SK-N-SH (cell line): ENCODE results near the gene GFPT1.

Experiments used
- TF ChIP-seq, protein P1 (sequence below): fragments of 200-600 bp; sonication (generic); IDR thresholded peaks from 2 replicates; pipeline ENCODE4 v1.6.1; 2017; ENCODE audit warnings: antibody characterized with exemption, mild to moderate bottlenecking, moderate library complexity
- TF ChIP-seq, protein P2 (sequence below): fragments of 150-350 bp; IDR thresholded peaks from 2 replicates; pipeline ENCODE4 v1.6.1; 2017; ENCODE audit warnings: antibody characterized with exemption, low read length, low read depth, borderline replicate concordance

DNA sequence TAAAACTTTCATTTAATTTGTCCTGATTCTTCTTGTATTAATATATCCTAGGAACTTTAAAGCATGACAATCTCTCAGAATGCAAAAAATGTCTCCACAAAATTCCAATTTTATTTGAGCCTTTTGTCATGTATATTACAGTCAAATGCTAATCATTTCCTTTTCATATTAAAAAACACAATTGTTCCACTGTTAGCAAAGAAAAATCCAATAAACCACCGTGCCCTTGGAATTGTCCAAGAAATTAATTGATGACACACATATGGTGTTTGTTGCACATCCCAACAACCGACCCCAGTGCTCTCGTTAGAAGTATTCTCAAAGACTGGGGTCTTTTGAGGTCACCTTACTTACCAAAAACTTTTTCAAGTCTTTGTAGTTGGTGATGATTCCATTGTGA is 28.1 kb downstream of the GFPT1 start:
- TF ChIP-seq, protein P1, sequence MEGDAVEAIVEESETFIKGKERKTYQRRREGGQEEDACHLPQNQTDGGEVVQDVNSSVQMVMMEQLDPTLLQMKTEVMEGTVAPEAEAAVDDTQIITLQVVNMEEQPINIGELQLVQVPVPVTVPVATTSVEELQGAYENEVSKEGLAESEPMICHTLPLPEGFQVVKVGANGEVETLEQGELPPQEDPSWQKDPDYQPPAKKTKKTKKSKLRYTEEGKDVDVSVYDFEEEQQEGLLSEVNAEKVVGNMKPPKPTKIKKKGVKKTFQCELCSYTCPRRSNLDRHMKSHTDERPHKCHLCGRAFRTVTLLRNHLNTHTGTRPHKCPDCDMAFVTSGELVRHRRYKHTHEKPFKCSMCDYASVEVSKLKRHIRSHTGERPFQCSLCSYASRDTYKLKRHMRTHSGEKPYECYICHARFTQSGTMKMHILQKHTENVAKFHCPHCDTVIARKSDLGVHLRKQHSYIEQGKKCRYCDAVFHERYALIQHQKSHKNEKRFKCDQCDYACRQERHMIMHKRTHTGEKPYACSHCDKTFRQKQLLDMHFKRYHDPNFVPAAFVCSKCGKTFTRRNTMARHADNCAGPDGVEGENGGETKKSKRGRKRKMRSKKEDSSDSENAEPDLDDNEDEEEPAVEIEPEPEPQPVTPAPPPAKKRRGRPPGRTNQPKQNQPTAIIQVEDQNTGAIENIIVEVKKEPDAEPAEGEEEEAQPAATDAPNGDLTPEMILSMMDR: no peak
- TF ChIP-seq, protein P2, sequence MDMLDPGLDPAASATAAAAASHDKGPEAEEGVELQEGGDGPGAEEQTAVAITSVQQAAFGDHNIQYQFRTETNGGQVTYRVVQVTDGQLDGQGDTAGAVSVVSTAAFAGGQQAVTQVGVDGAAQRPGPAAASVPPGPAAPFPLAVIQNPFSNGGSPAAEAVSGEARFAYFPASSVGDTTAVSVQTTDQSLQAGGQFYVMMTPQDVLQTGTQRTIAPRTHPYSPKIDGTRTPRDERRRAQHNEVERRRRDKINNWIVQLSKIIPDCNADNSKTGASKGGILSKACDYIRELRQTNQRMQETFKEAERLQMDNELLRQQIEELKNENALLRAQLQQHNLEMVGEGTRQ: no peak
